ENCODE measurements around the gene METTL26. TPM values are rescaled to one million over a fixed set of nuclear protein-coding genes. Genes with fewer than 3 reads are reported as not detected.

The METTL26 gene
- total and polyA plus RNA-seq, 4 donors = 26.3 to 69.1 (median 41.4) TPM

GRCh38 chr16:595942-596735, 40.0 kb downstream of the METTL26 start:
- no peak overlapping the region for H3K4me3 ChIP-seq (ENCODE audit: low read depth in 1 of 3, low read length in 3 of 3)
- no peak for DNase-seq (ENCODE audit: low spot score)
- peaks cover 0 to 4% (median 2%) of the 10 kb centered on the region in 4 donors for H3K36me3 ChIP-seq (ENCODE audit: control insufficient read depth in 4 of 4, insufficient read depth in 3 of 4, low read depth in 1 of 4, low read length in 3 of 4)
- TF ChIP-seq ZBTB33 (IDR thresholded peaks at IDR 0.05) (no peak), JUND (IDR thresholded peaks at IDR 0.05) (peak in 1 of 2 donors; percentile 48), EGR1 (IDR thresholded peaks at IDR 0.05; ENCODE audit: low read depth in 2 of 2) (no peak), RAD21 (IDR thresholded peaks at IDR 0.05) (peak in 1 of 2 donors; percentile 23), RXRA (IDR thresholded peaks at IDR 0.05) (peak in 1 of 2 donors; percentile 85), GABPA (IDR thresholded peaks at IDR 0.05 in 1 of 2, conservative IDR thresholded peaks at IDR 0.05 in 1 of 2) (peak in 1 of 2 donors; percentile 36), ATF3 (IDR thresholded peaks at IDR 0.05) (no peak), FOXA1 (IDR thresholded peaks at IDR 0.05) (no peak), HNF4A (conservative IDR thresholded peaks at IDR 0.05) (peak in 1 of 2 donors; percentile 81), REST (IDR thresholded peaks at IDR 0.05) (peak; percentile 24), FOXA2 (IDR thresholded peaks at IDR 0.05) (peak; percentile 55), HNF4G (IDR thresholded peaks at IDR 0.05) (no peak), TAF1 (conservative IDR thresholded peaks at IDR 0.05) (no peak), NR2F2 (IDR thresholded peaks at IDR 0.05) (no peak), SP1 (IDR thresholded peaks at IDR 0.05) (no peak), YY1 (IDR thresholded peaks at IDR 0.05) (peak; percentile 88), CTCF (IDR thresholded peaks at IDR 0.05; ENCODE audit: low read depth, low read length, missing input control) (no peak), MAX (IDR thresholded peaks at IDR 0.05) (peak; percentile 55)
- H3K9me3 ChIP-seq (ENCODE audit: control insufficient read depth in 4 of 4, low read length in 3 of 4) = no peaks in the 10 kb centered on the region
- peaks cover 24 to 66% (median 56%) of the 10 kb centered on the region in 4 donors for H3K4me1 ChIP-seq (ENCODE audit: control insufficient read depth in 4 of 4, insufficient read depth in 4 of 4, low read length in 3 of 4)
- peak overlapping the region; percentile 42 to 92 for H3K27ac ChIP-seq (ENCODE audit: low read depth in 1 of 2, low read length in 2 of 2)
- 74% methylated on average over 34 of the region's 34 CpGs for WGBS
- H3K9ac ChIP-seq (ENCODE audit: low read depth in 1 of 2, low read length in 2 of 2) = no peak overlapping the region
- no peaks in the 10 kb centered on the region for H3K27me3 ChIP-seq (ENCODE audit: control insufficient read depth in 4 of 4, insufficient read depth in 4 of 4, low read length in 3 of 4)
